GM12864 (cell line): ENCODE results near the gene PEX11B.

Experiments used
- DNase-seq: peaks from one replicate; pipeline ENCODE4 v3.0.0-alpha.2; 2011; ENCODE audit warnings: low read depth
- H3K4me3 ChIP-seq: 2 replicates; pipeline ENCODE4 v1.5.1; 2011; ENCODE audit warnings: mild to moderate bottlenecking, low read depth, low read length, control low read depth
- TF ChIP-seq, protein P1 (sequence below): IDR thresholded peaks from 2 replicates; pipeline ENCODE4 v1.5.1; 2011; ENCODE audit warnings: low read depth, mild to moderate bottlenecking, moderate library complexity, low read length, control low read depth, inconsistent platforms; ENCODE audit errors: missing control alignments

PEX11B gene

GRCh38 chr1:145886816-145887215 lies 31.7 kb downstream of the PEX11B start:
- TF ChIP-seq, protein P1, sequence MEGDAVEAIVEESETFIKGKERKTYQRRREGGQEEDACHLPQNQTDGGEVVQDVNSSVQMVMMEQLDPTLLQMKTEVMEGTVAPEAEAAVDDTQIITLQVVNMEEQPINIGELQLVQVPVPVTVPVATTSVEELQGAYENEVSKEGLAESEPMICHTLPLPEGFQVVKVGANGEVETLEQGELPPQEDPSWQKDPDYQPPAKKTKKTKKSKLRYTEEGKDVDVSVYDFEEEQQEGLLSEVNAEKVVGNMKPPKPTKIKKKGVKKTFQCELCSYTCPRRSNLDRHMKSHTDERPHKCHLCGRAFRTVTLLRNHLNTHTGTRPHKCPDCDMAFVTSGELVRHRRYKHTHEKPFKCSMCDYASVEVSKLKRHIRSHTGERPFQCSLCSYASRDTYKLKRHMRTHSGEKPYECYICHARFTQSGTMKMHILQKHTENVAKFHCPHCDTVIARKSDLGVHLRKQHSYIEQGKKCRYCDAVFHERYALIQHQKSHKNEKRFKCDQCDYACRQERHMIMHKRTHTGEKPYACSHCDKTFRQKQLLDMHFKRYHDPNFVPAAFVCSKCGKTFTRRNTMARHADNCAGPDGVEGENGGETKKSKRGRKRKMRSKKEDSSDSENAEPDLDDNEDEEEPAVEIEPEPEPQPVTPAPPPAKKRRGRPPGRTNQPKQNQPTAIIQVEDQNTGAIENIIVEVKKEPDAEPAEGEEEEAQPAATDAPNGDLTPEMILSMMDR = no peak
- DNase-seq = no peak

DNA sequence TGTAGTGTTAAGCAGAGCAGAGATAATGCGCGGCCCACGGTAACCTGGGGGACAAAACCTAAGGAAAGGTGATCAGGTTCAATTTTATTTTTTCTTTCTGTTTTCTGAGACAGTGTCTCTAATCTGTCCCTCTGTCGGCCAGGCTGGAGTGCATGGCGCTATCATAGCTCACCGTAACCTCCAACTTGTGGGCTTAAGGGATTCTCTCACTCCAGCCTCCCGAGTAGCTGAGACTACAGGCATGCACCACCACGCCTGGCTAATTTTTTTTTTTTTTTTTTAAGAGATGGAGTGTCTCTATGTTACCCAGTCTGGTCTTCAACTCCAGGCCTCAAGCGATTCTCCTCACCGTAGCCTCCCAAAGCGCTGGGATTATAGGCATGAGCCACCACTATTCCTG lies 32.1 kb downstream of the PEX11B start:
- peak overlapping the region; percentile 68; the same call in 1 of the 2 replicates for H3K4me3 ChIP-seq
- TF ChIP-seq, protein P1 = no peak
- no peak for DNase-seq

More at GRCh38 chr1:145886816-145887215, 31.7 kb downstream of the PEX11B start:
- no peak overlapping the region for H3K4me3 ChIP-seq

GRCh38 chr1:145885738-145886287 lies 32.7 kb downstream of the PEX11B start, which contains the start of gene ANKRD35:
Gene ANKRD35, minus strand, starts transcription at chr1:145885866. Its CDS starts 108 bp downstream, at chr1:145885758.
- H3K4me3 ChIP-seq = peak within 1 kb of the TSS; percentile 68
- TF ChIP-seq, protein P1 = no peak
- DNase-seq = peak; percentile 25

GRCh38 chr1:145884675-145885074 lies 33.8 kb downstream of the PEX11B start:
- H3K4me3 ChIP-seq = no peak overlapping the region
- TF ChIP-seq, protein P1 = no peak
- no peak for DNase-seq

DNA sequence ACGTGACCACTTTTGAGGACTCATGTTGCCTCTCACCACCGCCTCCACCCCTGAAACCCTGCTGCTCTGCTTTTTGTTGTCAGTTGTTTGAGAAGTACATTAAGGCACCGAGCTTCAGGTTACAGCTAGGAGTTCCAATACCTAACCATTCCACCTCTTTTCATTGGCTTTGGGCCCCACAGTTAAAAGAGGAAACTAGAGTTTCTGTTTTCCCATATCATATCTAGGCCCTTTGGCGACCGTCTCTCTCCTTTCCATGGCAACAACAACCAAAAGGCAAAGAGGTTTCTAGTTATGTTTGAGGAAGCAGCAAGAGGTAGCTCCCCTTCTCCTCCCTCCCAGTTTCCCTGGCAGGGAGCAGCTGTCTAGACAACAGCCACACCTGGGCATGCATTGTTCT lies 38.7 kb downstream of the PEX11B start:
- H3K4me3 ChIP-seq = no peak overlapping the region
- TF ChIP-seq, protein P1 = no peak
- no peak for DNase-seq

DNA sequence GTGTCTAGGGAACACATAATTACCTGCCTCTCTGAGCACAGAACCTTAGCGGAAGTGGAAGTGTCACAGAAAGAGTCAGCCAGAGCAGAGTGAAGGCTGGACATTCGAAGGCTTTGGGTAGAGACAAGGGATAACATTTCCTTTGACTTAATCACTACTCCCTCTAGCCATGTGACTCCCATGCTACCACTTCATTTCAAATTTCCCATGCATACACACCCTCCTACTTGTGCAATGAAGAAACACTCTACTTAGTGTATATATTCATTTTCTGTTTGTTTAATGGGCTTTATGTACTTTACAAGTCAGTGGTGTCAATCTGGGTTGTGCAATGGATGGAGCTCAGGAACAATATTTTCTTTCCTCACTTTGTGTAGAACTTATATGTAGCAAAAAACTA lies 39.8 kb downstream of the PEX11B start:
- TF ChIP-seq, protein P1 = no peak
- no peak overlapping the region for H3K4me3 ChIP-seq
- no peak for DNase-seq

DNA sequence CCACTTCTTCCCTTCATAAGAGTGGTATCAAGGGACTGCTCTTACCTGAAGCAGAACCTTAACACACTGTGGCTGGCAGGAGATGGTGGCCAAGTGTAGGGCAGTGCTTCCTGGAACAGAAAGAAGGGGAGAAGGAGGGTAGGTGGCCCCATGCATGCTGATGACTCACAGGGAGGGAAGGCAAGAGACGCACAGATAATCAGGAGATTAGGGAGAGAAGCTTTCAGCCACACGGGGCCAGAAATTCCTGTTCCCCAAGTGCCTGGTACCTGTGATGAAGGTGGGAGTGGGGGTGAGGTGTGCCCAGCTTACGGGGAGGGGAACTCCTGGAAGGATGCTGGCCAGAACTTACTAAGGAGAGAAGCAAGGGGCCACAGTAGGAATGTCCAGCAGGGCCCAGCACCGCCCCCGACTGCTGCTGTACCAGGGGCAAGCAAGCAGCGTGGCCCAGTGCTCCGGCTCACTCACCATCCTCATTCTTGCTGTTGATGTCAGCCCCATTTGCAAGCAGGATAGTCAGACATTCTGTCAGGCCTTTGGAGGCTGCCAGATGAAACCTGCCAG lies 40.5 kb downstream of the PEX11B start:
- no peak for DNase-seq
- TF ChIP-seq, protein P1 = no peak
- no peak overlapping the region for H3K4me3 ChIP-seq
